OCI-LY7 (cell line): Measurements from ENCODE around the gene HECW1. TPM values are rescaled to one million over a fixed set of nuclear protein-coding genes. Genes with fewer than 3 reads are reported as not detected.

ENCODE experiments used
- BruUV-seq: library from RNA; stranded (reverse); fragments of 400-500 nt; replicated peaks from 2 replicates; lab custom pipeline; 2021; lab: Mats Ljungman, UMichigan
- CTCF ChIA-PET: fragments of 300-600 bp; sonication (Branson Sonifier 250); formaldehyde crosslinking; loops from one replicate; lab custom pipeline; 2022; ENCODE audit warnings: antibody characterized with exemption; ENCODE audit not compliant: unreplicated experiment; lab: Charles Lee
- POLR2A ChIA-PET: fragments of 300-600 bp; sonication (Branson Sonifier 250); formaldehyde crosslinking; loops from one replicate; lab custom pipeline; 2022; ENCODE audit warnings: antibody characterized with exemption; lab: Charles Lee
- DNase-seq: peaks from one replicate; pipeline ENCODE4 v3.0.0-alpha.2; 2015; ENCODE audit warnings: low spot score
- H2AFZ ChIP-seq: fragments of 200-600 bp; sonication (generic), shearing (Covaris generic); 2 replicates; pipeline ENCODE4 v1.6.1; 2014; ENCODE audit warnings: mild to moderate bottlenecking, antibody characterized with exemption, low read length, moderate library complexity
- H3K27ac ChIP-seq: fragments of 200-600 bp; sonication (generic); 2 replicates; pipeline ENCODE4 v1.5.1; 2014; ENCODE audit warnings: mixed run types, low read depth, mild to moderate bottlenecking, moderate library complexity, low read length, inconsistent platforms; ENCODE audit not compliant: poor library complexity, severe bottlenecking
- H3K36me3 ChIP-seq: fragments of 200-600 bp; sonication (generic); 2 replicates; pipeline ENCODE4 v1.6.1; 2014; ENCODE audit warnings: mild to moderate bottlenecking, antibody characterized with exemption, low read length, moderate library complexity, mixed read lengths; ENCODE audit not compliant: insufficient read depth
- H3K4me1 ChIP-seq: fragments of 200-600 bp; sonication (generic); 2 replicates; pipeline ENCODE4 v1.5.1; 2014; ENCODE audit warnings: mild to moderate bottlenecking, low read length; ENCODE audit not compliant: insufficient read depth, poor library complexity, severe bottlenecking
- H3K4me2 ChIP-seq: fragments of 200-600 bp; sonication (generic); 2 replicates; pipeline ENCODE4 v1.6.1; 2014; ENCODE audit warnings: mild to moderate bottlenecking, low read length
- H3K4me3 ChIP-seq: fragments of 200-600 bp; sonication (generic); 2 replicates; pipeline ENCODE4 v1.5.1; 2014; ENCODE audit warnings: mild to moderate bottlenecking, low read depth, low read length; ENCODE audit not compliant: poor library complexity, severe bottlenecking
- H3K79me2 ChIP-seq: fragments of 200-600 bp; sonication (generic); 2 replicates; pipeline ENCODE4 v1.6.1; 2016; ENCODE audit warnings: low read depth, mild to moderate bottlenecking, low read length, moderate library complexity, mixed read lengths; ENCODE audit not compliant: insufficient read depth
- H3K9me2 ChIP-seq: fragments of 200-600 bp; sonication (generic); 2 replicates; pipeline ENCODE4 v1.6.1; 2016; ENCODE audit warnings: mild to moderate bottlenecking, low read length, mixed read lengths; ENCODE audit not compliant: insufficient read depth
- H3K9me3 ChIP-seq: fragments of 200-600 bp; sonication (generic); 2 replicates; pipeline ENCODE4 v1.6.1; 2014; ENCODE audit warnings: mild to moderate bottlenecking, mixed run types, low read length, mixed read lengths
- H4K20me1 ChIP-seq: fragments of 200-600 bp; sonication (generic); 2 replicates; pipeline ENCODE4 v1.6.1; 2014; ENCODE audit warnings: mild to moderate bottlenecking, antibody characterized with exemption, low read length, moderate library complexity, mixed read lengths; ENCODE audit not compliant: insufficient read depth
- EZH2phosphoT487 ChIP-seq: fragments of 200-600 bp; sonication (generic); IDR thresholded peaks from 2 replicates; pipeline ENCODE4 v1.6.1; 2018; ENCODE audit warnings: low read depth, borderline replicate concordance, mild to moderate bottlenecking, mixed run types, antibody characterized with exemption, low read length, moderate library complexity, mixed read lengths
- intact Hi-C: fragments of 100-400 bp; cut with micrococcal nuclease; formaldehyde crosslinking; loops from one replicate; pipeline ENCODE4 v1.10.0; 2022; ENCODE audit not compliant: unreplicated experiment
- microRNA-seq: library from miRNA; unstranded; fragments of <30 nt; microRNA quantifications from one replicate; pipeline ENCODE4 v1.2.0, GENCODE V29; 2022; ENCODE audit warnings: borderline replicate concordance
- small RNA-seq: library from RNA; depleted of rRNA; stranded (forward); fragments of <200 nt; gene quantifications from one replicate; pipeline ENCODE3, GENCODE V24; 2014
- total RNA-seq, 2 experiments: library from RNA; depleted of rRNA in 1 of 2; stranded (reverse); fragments of >200 nt in 1 of 2; shearing (Covaris generic) in 1 of 2; gene quantifications; 2 replicates each; pipeline ENCODE4 v1.2.3, GENCODE V29; 2014 to 2022
- TF ChIP-seq, protein P1 (sequence below): fragments of 200-600 bp; sonication (generic); conservative IDR thresholded peaks from 2 replicates; pipeline ENCODE4 v1.5.1; 2014; ENCODE audit warnings: mild to moderate bottlenecking, antibody characterized with exemption, low read length, moderate library complexity, mixed read lengths

Gene HECW1
- total RNA-seq, 2 experiments from 2014 or later, result 2.0 TPM

DNA sequence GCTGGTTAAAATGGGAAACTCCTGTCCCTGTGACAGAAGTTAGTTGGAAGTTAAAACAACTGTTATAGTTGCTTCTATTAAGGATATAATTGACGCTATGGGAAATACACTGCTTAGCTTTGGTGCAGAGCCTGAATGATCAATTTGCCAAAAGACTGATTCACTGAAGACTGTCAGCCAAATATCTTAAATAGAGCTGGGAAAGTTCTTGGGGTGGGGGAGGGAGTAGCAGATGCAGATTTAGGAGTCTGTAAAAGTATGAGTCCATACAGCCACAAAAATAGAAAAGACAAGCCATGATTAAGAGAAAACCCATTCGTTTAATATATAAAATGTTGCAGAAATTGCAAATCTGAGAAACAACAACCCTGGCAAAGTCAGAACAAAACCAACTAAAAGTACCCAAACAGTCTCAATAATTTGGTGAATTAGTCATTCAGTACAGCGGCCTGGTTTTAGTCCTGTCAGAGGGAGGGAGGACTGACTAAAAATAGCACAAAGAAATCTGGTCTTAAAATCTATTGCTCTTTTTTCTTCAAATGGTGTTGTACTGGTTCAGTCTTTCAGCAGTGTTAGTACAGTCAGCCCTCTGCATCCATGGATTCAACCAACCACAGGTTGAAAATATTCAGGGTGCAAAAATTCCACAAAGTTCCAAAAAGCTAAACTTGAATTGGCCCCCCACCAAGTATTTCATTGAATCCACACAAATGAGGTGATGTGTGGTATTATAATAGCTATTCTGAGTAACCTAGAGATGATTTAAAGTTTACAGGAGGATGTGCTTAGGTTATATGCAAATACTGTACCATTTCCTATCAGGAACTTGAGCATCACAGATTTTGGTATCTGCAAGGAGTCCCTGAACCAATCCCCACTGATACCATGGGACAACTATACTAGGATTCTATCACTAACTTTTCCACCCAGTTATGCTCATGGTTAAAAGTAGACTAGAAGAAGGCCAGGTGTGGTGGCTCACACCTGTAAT lies 500.4 kb downstream of the HECW1 start:
- H3K4me3 ChIP-seq, result no peak overlapping the region
- ChIA-PET CTCF (no interaction called here), POLR2A (interaction anchor here (0.7 to 1.0 kb wide), 3 partner anchors 22 to 26 kb away, joined by 3 to 4 read pairs (median 3); no protein-coding TSS in a partner anchor)
- no peak for TF ChIP-seq EZH2phosphoT487
- TF ChIP-seq, protein P1, sequence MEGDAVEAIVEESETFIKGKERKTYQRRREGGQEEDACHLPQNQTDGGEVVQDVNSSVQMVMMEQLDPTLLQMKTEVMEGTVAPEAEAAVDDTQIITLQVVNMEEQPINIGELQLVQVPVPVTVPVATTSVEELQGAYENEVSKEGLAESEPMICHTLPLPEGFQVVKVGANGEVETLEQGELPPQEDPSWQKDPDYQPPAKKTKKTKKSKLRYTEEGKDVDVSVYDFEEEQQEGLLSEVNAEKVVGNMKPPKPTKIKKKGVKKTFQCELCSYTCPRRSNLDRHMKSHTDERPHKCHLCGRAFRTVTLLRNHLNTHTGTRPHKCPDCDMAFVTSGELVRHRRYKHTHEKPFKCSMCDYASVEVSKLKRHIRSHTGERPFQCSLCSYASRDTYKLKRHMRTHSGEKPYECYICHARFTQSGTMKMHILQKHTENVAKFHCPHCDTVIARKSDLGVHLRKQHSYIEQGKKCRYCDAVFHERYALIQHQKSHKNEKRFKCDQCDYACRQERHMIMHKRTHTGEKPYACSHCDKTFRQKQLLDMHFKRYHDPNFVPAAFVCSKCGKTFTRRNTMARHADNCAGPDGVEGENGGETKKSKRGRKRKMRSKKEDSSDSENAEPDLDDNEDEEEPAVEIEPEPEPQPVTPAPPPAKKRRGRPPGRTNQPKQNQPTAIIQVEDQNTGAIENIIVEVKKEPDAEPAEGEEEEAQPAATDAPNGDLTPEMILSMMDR, result no peak
- H3K9me3 ChIP-seq, result no peaks in the 10 kb centered on the region
- 0 out of 2 replicates have a peak, but pooled peaks cover 10% of the 10 kb centered on the region for H4K20me1 ChIP-seq
- H3K4me2 ChIP-seq, result no peak overlapping the region
- intact Hi-C loops, result no loop called here
- H3K79me2 ChIP-seq, result peaks cover 9% of the 10 kb centered on the region; the same call in 1 of the 2 replicates
- H3K27ac ChIP-seq, result no peak overlapping the region
- H3K36me3 ChIP-seq, result peaks cover 92% of the 10 kb centered on the region
- H2AFZ ChIP-seq, result no peak overlapping the region
- DNase-seq, result no peak
- H3K4me1 ChIP-seq, result peaks cover 19% of the 10 kb centered on the region
- BruUV-seq, result no TSS peak
- no peaks in the 10 kb centered on the region for H3K9me2 ChIP-seq

Small RNA genes within 50 kb of the gene (microRNA-seq; reads per million reads assigned to microRNA genes)
- 7.6 reads per million, percentile 5 among the genes with 10 or more reads in this experiment for gene MIR3943

Small RNA genes within 50 kb of the gene (small RNA-seq; reads per million reads assigned to genes)
- not detected for gene MIR3943
- gene RF00019, result not detected
- not detected for gene RNU6-575P
- gene RNU7-35P, result not detected

Other genes starting within 250 kb of the HECW1 start
- gene C7orf25, start 200.6 kb upstream of the HECW1 start, total RNA-seq (2014; rRNA removed; shearing (Covaris generic)), result 2.3 and 6.0 TPM in 2 replicates
- gene C7orf25, start 200.6 kb upstream of the HECW1 start, total RNA-seq (2022), result 7.3 and 9.1 TPM in 2 replicates
- gene PSMA2, start 180.5 kb upstream of the HECW1 start, total RNA-seq (2014; rRNA removed; shearing (Covaris generic)), result 40.2 and 45.7 TPM in 2 replicates
- 101 and 145 TPM in 2 replicates for gene PSMA2, start 180.5 kb upstream of the HECW1 start, total RNA-seq (2022)
- gene MRPL32, start 180.3 kb upstream of the HECW1 start, total RNA-seq (2014; rRNA removed; shearing (Covaris generic)), result 61.8 and 89.7 TPM in 2 replicates
- 55.7 and 59.7 TPM in 2 replicates for gene MRPL32, start 180.3 kb upstream of the HECW1 start, total RNA-seq (2022)